ENCODE results near the gene ST3GAL6.

The ST3GAL6 gene, protein sequence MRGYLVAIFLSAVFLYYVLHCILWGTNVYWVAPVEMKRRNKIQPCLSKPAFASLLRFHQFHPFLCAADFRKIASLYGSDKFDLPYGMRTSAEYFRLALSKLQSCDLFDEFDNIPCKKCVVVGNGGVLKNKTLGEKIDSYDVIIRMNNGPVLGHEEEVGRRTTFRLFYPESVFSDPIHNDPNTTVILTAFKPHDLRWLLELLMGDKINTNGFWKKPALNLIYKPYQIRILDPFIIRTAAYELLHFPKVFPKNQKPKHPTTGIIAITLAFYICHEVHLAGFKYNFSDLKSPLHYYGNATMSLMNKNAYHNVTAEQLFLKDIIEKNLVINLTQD

GRCh38 chr3:98763076-98763475 is at the start of gene ST3GAL6:
TSS of gene ST3GAL6 (plus strand) at chr3:98763340. CDS start at chr3:98768441, 5,101 bp downstream.
- no peak for DNase-seq (ENCODE audit: low spot score)

- no peak for DNase-seq (ENCODE audit: low spot score)
These were observed 49.2 kb upstream of the ST3GAL6 start for GRCh38 chr3:98713984-98714383.

DNA sequence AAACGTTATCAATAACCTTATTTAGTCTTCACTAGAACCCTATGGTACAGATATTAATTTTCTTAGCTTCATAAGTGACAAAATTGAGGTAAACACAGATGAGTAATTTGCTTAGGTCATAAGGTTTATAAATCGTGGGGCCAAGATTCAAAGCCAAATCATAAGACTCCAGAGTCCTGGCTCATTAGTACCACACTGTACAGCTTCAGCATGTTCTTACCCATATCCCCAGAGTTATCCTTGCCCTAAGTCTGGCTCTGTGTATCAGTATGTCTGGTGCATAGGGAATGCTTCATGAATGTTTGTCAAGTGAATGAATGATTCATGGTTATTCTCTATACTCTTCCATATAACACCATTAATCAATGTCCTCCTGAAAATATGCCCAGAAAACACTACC is 45.6 kb upstream of the ST3GAL6 start:
- no peak for DNase-seq (ENCODE audit: low spot score)

GRCh38 chr3:98718730-98719129 is 44.4 kb upstream of the ST3GAL6 start:
- no peak for DNase-seq (ENCODE audit: low spot score)

- DNase-seq (ENCODE audit: low spot score): no peak
These were observed 41.4 kb upstream of the ST3GAL6 start for GRCh38 chr3:98721776-98722175.

DNA sequence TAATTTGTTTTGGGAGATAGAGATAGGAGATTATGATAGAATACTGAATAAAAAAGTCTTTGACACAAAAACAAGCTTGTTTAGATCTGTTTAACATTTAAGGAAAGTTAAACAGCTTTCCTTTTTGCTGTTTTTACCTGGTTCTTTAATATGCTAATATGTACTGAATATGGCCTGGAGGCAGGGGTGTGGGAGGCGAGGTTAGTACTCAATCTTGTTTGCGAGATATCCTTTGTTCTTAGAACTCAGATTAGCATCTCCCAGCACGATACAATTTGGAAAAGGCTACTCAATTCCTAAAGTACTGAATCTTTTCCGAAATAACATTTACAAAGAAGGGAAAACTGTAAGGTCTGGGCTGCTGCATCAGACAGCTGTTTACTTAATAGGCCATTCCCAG is 40.8 kb upstream of the ST3GAL6 start:
- DNase-seq (ENCODE audit: low spot score): no peak

- DNase-seq (ENCODE audit: low spot score): no peak
These were observed 37.8 kb upstream of the ST3GAL6 start for GRCh38 chr3:98725352-98725751.

DNA sequence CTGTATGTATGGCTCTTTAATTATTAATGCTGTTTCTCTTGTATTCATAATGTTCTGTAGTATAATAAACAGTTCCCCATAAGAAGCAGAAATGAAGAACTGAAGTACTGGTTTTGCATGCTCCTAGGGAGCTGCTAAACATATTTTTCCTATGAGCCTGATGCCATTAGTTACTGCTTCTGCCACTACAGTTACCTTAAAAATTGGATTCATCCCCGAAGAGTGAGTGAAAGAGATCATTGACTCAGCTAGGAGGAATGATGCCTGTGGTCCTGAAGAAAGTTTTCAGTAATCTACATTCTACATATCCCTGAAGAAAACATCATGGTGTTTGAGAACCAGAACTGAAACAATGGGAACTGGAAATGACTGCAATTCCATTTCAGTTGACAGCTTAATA is 37.1 kb upstream of the ST3GAL6 start:
- no peak for DNase-seq (ENCODE audit: low spot score)

DNA sequence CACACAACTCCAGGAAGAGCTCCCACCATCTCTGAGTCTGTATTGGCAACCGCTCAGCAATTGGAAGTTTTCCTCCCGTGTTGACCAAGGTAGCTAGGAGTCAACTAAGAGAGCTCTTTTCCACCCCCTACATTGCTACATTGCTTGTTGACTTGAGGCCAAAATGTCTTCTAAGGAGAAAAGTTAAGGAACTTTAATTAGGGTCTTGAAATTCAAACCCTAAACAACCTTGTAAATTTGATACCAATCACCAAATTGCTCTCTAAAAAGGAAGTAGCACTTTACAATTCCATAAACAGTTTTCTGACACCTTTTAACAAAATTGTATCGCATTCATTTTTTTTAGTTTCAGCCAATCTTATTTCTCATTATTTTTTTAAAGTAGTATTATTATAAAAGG is 35.5 kb upstream of the ST3GAL6 start:
- no peak for DNase-seq (ENCODE audit: low spot score)

DNA sequence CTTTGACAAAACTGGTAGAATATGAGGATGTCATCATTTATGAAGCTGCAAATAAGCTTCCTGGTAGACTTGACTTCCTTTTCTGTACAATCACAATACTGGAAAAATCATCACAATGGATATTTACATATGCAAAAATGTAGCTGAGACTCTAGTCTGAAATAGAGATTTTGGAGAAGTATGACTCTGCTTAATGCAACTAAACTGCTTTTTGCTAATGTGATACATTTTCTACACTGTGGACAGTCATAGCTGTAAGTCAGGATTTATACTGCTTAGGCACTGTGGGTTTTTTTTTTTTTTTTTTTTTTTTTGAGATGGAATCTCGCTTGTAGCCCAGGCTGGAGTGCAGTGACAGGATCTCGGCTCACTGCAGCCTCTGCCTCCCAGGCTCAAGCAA is 34.5 kb upstream of the ST3GAL6 start:
- DNase-seq (ENCODE audit: low spot score): no peak

DNA sequence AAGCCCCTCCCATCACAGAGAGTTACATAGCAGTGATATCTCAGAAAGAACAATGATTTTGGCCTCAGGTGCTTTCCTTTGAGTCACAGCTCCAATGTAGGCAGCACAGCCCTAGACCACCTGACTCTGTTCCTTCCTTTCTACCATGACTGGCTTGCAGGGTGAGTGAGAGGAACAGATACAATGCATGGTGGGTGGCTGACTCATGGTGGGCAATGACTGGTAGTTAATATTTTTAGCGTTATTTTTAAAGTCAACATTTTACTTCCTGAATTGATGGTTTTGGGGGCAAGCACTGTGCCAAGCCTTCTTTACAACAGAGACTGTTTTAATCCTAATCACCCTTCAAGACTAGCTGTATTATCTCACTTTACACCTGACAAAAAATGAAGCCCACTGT is 32.8 kb upstream of the ST3GAL6 start:
- no peak for DNase-seq (ENCODE audit: low spot score)

DNA sequence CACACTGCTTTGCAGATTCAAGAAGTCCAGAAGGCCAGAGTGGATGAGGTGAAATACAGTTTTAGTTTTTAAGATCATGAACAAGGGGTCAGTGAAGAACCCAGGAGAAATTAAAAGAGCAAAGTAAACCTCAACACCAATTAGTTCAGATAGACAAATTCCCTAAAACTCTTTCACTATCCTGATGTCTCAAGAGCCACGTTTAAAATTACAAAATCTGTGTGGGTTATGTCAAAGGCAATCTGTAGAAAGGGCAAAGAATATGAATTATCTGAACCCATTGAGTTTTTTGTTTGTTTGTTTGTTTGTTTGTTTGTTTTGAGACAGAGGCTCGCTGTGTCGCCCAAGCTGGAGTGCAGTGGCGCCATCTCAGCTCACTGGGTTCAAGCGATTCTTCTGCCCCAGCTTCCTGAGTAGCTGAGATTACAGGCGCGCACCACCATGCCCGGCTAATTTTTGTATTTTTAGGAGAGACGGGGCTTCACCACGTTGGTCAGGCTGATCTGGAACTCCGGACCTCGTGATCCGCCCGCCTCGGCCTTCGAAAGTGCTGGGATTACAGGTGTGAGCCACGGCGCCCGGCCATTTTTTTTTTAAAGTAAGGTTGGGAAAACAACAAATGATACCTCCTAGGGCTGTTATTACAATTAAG is 32.1 kb upstream of the ST3GAL6 start:
- no peak for DNase-seq (ENCODE audit: low spot score)

GRCh38 chr3:98731720-98732285 is 31.3 kb upstream of the ST3GAL6 start:
- DNase-seq (ENCODE audit: low spot score): no peak

GRCh38 chr3:98732286-98733052 is 30.7 kb upstream of the ST3GAL6 start:
- DNase-seq (ENCODE audit: low spot score): peak; percentile 46

- DNase-seq (ENCODE audit: low spot score): no peak
These were observed 29.9 kb upstream of the ST3GAL6 start for GRCh38 chr3:98733053-98733811.

DNA sequence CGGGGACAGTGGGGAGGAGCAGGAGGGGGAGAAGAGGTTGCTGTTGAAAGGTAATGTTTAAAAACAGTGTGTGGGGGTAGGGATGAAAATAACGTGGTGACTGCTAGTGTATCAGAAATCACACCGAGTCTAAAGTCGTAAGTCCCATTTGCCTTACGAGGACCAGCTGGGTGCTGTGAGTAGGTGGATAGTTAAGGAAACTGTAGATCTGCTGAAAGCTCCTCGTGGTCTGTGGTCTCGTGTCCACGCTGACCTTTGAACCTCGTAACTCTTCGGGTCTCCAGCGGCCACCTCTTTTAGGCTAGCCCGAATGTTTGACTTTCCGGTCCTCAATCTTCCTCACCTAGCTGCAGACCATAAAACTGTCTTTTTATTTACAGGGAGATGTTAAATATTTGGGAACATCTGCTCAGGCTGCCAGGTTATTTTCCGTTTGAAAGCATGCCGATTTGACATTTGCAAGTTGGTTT is 29.3 kb upstream of the ST3GAL6 start:
- DNase-seq (ENCODE audit: low spot score): no peak

DNA sequence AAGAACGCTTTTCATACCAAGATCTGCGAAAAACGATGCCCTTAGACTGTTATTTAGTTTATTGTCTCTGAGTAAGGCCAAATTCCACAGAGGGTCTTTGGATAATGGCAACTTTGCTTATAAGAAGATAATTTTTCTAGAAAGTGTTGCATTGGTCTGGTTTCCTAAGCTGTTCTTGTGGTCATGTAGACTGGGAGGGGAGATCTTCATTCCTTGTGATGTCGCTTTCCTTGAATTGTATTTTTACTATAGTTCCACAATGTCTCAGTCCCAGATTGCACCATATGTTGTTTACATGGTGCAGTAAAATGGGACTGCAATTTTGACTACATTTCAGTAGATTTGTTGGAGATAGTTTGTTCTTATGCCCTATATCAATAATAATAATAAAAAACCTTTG is 28.8 kb upstream of the ST3GAL6 start:
- DNase-seq (ENCODE audit: low spot score): no peak

DNA sequence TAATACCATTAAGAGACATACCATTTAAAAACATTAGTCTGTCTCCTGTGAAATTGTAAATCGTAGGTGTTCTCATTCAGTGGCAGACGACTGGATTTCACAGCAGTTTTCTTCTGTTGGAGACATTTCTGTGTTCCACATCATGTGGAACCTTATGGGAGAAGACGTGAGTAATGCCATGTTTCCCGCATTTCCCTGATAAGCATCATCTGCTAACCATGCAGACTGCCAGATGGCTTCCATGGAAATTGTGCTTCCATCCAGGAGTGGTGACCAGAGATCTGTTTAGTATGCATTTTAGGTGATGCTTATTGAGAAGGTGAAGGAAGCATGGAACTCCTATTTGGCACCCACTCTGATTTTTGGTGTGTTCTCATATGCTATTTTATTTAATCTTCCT is 28.4 kb upstream of the ST3GAL6 start:
- no peak for DNase-seq (ENCODE audit: low spot score)

GRCh38 chr3:98735296-98735695 is 27.8 kb upstream of the ST3GAL6 start:
- no peak for DNase-seq (ENCODE audit: low spot score)

GRCh38 chr3:98735761-98736269 is 27.3 kb upstream of the ST3GAL6 start:
- DNase-seq (ENCODE audit: low spot score): no peak

DNA sequence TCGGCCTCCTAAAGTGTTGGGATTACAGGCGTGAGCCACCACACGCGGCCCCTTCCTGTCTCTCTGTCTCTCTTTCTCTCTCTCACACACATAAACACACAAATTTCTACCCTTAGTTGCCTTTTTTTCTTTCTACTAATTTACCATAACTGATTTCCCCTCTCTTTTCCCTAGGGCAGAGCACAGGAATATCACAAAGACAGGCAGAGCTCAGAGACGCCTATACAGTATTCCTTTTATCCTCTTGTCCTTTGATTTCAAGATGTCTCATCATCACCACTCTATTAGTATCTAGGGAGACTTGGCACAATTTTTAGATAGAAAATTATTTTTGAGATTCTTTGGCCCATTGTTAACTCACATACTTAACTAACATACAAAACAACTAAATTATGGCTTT is 25.8 kb upstream of the ST3GAL6 start:
- DNase-seq (ENCODE audit: low spot score): no peak

- no peak for DNase-seq (ENCODE audit: low spot score)
These were observed 23.9 kb upstream of the ST3GAL6 start for GRCh38 chr3:98739266-98739665.

All from SW480 (cell line).